HK-2 (cell line): ENCODE measurements around the gene SPEF1.

Experiments used
- DNase-seq: peaks from one replicate; pipeline ENCODE4 v3.0.0-alpha.2; 2018; ENCODE audit not compliant: unreplicated experiment

The SPEF1 gene

DNA sequence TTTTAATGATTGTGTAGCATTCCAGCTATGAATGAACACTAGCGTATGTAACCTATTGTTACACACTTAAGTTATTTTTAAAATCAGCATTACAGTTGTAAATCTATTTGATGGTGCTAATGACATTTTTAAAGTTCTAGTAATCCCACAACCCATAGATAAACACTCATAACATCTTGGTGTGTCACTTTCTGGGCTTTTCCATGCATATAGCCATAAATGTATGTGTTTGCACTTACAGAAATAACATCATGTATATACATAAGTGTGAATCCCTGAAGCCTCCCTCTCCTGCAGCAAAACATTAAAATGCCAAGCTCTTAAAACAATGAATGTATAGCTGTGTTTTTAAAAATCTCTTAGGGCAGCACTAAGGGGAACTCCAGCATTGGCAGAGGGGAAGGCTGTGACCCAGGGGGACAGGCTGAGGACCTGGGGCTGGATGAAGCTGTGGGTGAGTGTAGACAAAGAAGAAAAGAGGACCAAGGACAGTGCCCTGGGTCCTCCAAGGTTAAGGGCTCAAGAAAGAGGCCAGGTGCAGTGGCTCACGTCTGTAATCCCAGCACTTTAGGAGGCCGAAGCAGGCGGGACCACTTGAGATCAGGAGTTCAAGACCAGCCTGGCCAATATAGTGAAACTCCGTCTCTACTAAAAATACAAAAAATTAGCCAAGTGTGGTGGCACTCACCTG, 6.2 kb upstream of the SPEF1 start:
- no peak for DNase-seq

GRCh38 chr20:3786665-3787323, 5.5 kb upstream of the SPEF1 start, which contains the start of gene CENPB:
Gene CENPB, minus strand, starts transcription at chr20:3786740. Its CDS starts 257 bp downstream, at chr20:3786483.
- peak; percentile 92 for DNase-seq

DNA sequence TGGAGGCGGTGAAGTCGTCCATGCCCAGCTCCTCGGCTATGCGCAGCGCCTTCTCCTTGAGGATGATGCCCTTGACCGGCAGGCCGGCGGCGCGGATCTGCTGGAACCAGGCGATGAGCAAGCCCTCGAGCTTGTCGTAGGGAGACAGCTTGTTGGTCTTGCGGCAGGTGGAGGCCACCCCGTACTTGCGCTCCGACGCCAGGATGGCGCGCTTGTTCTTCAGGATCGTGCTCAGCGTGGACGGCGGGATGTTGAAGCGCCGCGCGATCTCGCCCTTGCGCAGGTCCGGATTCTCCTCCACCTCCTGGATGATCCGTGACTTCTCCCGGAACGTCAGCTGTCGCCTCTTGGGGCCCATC, 4.9 kb upstream of the SPEF1 start:
- peak; percentile 67 for DNase-seq

DNA sequence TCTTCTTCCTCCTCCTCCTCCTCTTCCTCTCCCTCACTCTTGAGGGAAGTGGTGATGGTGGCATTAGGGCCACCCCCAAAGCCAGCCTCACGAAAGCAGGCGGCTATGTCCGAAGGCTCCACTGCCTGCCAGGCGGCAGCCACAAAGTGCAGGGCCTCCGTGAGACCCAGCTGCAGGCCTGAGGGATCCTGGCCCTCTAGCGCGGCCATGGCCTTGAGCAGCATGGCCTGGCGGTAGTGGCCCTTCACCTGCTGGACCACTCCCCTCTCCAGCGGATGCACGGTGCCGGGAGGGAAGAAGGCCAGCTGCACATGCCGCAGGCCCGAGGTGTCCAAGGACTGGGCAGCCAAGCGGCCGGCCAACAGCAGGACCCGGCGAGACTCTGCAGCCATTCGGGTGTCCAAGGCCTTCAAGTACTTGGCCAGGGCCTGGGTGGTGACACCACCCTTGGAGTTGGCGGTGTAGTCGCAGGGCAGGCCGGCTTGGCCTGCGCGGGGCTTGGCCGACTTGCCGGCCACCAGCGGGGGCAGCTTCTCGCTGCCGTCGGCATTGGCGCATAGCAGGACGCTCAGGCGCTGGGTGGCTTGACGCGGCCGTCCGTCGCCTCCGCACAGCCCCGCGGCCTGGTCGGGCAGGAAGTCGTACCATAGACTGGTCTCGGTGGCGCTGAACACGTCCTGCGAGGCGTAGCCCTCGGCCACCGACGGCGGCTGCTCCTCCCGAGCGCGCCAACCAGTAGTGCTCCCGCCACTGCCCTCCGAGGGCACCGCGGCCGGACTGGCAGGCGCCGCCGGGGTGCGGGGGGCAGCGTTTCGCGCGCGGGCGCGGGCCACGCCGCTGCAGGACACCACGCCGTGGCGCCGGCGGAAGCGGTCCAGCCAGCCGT, 4.2 kb upstream of the SPEF1 start:
- DNase-seq = no peak

DNA sequence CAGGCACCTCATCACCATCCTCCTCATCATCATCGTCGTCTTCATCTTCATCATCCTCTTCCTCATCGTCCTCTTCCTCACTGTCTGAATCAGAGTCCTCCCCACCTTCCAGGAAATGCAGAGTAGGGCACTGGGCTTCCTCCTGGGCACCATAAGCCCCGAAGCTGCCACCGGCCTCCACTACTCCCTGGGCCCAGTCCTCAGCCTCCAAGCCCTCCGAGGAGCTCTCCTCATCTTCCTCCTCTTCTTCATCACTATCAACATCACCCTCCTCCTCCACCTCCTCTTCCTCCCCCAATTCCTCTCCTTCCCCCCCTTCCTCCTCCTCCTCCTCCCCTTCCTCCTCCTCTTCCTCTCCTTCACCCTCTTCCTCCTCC, 3.6 kb upstream of the SPEF1 start:
- no peak for DNase-seq

GRCh38 chr20:3784216-3784853, 3.1 kb upstream of the SPEF1 start:
- no peak for DNase-seq

- no peak for DNase-seq
Observed at GRCh38 chr20:3783511-3784195, 2.4 kb upstream of the SPEF1 start.

GRCh38 chr20:3783068-3783489, 1.8 kb upstream of the SPEF1 start:
- no peak for DNase-seq

GRCh38 chr20:3782597-3782996, 1.3 kb upstream of the SPEF1 start:
- no peak for DNase-seq

- DNase-seq = no peak
Observed at GRCh38 chr20:3778976-3779375, 2.3 kb downstream of the SPEF1 start.

- DNase-seq = peak; percentile 63
Observed at GRCh38 chr20:3777716-3778629, 3.3 kb downstream of the SPEF1 start.

DNA sequence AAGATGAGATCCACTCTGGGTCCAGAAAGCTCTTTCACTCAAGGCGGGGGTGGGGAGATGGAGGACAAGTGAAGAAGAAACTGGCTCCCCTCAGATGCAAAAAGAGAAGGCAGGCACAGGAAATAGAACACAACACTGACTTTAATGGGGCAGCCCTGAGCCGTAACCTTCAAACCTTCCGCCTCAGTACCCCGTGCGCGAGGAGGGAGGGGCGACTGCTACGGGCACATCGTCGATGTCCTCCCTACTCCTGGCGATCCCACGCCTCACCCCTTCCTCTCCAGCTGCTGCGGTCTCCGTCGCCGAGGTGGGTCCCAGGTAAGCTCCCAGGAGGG, 3.9 kb downstream of the SPEF1 start:
- no peak for DNase-seq

- no peak for DNase-seq
Observed at GRCh38 chr20:3775457-3776108, 5.7 kb downstream of the SPEF1 start.

GRCh38 chr20:3771552-3772058, 9.6 kb downstream of the SPEF1 start:
- no peak for DNase-seq

- DNase-seq = peak; percentile 76
Observed at GRCh38 chr20:3768342-3769130, 12.7 kb downstream of the SPEF1 start.

- peak; percentile 100 for DNase-seq
Observed at GRCh38 chr20:3767427-3768341, 13.6 kb downstream of the SPEF1 start, which contains the start of gene ADISSP. Gene ADISSP, minus strand, starts transcription at chr20:3767753. Its CDS starts 7,653 bp downstream, at chr20:3760100.

GRCh38 chr20:3767110-3767426, 14.2 kb downstream of the SPEF1 start:
- no peak for DNase-seq
